Thoracic aorta (tissue), 2 donors: ENCODE measurements around the gene RBFOX2. TPM values are rescaled to one million over a fixed set of nuclear protein-coding genes. Genes with fewer than 3 reads are reported as not detected.

Source experiments
- ATAC-seq: fragments of 150-250 bp; one replicate; pipeline ENCODE4 v1.8.0; 2017; ENCODE audit warnings: low read depth; ENCODE audit not compliant: insufficient number of reproducible peaks, low FRiP score
- DNase-seq: peaks from one replicate; pipeline ENCODE4 v3.0.0-alpha.2; 2020; ENCODE audit warnings: low spot score
- H3K27ac ChIP-seq, 2 donors: fragments of 200-600 bp; sonication (generic); 1 replicate in 1 of 2; 2 replicates in 1 of 2; pipeline ENCODE4 v1.5.1; 2016; ENCODE audit warnings: mild to moderate bottlenecking in 2 of 2, moderate library complexity in 2 of 2
- H3K27me3 ChIP-seq: fragments of 200-600 bp; sonication (generic); replicated peaks from 2 replicates; pipeline ENCODE4 v1.6.0; 2016; ENCODE audit warnings: mild to moderate bottlenecking; ENCODE audit not compliant: insufficient read depth
- H3K36me3 ChIP-seq: fragments of 200-600 bp; sonication (generic); one replicate; pipeline ENCODE4 v1.5.1; 2016
- H3K4me1 ChIP-seq, 2 donors: fragments of 200-600 bp; sonication (generic); 1 replicate in 1 of 2; 2 replicates in 1 of 2; pipeline versions ENCODE4 v1.5.1 to v1.6.0; 2016; ENCODE audit warnings: low read depth in 2 of 2, mild to moderate bottlenecking in 1 of 2; ENCODE audit not compliant: control insufficient read depth in 1 of 2
- H3K4me3 ChIP-seq: fragments of 200-600 bp; sonication (generic); 2 replicates; pipeline ENCODE4 v1.5.1; 2016; ENCODE audit warnings: mild to moderate bottlenecking
- H3K9me3 ChIP-seq: fragments of 200-600 bp; sonication (generic); 2 replicates; pipeline ENCODE4 v1.5.1; 2016
- total RNA-seq, 2 donors: library from RNA; depleted of rRNA; stranded (reverse); fragments of >200 nt; gene quantifications; one replicate each; pipeline versions ENCODE4 v1.1.0 to v1.2.3, GENCODE V29; 2016
- TF ChIP-seq, protein P1 (sequence below): fragments of 200-600 bp; sonication (generic); IDR thresholded peaks from one replicate; pipeline ENCODE4 v1.5.1; 2019; ENCODE audit warnings: antibody characterized with exemption

The RBFOX2 gene
- total RNA-seq, 2 donors from 2014 or later, result 117 to 143 TPM

DNA sequence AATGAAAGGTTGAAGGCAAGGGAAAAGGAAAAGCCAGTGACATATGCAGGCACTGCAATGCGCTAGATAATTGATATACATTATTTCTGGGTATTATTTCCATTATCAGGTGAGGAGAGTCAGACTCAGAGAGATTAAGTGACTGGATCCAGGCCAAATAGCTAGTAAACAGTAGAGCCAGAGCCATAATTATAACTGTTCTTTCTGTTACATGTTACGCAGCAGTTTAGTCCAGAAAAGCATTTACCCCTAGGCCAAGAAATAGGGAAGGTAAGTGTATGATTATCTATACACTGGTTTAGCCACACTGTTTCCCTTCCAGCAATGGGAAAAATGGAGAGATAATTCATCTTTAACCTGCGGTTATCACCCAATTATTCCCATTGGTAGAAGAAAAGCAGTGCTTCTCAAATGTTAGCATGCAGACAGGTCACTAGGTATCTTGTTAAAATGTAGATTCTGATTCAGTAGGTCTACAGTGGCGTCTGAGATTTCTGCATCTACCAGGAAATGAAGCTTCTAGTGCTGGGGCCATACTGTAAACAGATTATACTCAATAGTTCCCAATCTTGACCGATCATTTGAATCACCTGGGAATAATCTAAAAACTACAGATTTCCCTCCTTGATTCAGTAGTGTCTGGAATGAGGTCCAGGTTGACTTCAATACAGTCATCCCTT lies 69.4 kb downstream of the RBFOX2 start:
- no peak for DNase-seq
- no peak for ATAC-seq
- H3K27me3 ChIP-seq, result no peaks in the 10 kb centered on the region
- H3K4me3 ChIP-seq, result no peak overlapping the region
- no peaks in the 10 kb centered on the region for H3K9me3 ChIP-seq
- TF ChIP-seq, protein P1, sequence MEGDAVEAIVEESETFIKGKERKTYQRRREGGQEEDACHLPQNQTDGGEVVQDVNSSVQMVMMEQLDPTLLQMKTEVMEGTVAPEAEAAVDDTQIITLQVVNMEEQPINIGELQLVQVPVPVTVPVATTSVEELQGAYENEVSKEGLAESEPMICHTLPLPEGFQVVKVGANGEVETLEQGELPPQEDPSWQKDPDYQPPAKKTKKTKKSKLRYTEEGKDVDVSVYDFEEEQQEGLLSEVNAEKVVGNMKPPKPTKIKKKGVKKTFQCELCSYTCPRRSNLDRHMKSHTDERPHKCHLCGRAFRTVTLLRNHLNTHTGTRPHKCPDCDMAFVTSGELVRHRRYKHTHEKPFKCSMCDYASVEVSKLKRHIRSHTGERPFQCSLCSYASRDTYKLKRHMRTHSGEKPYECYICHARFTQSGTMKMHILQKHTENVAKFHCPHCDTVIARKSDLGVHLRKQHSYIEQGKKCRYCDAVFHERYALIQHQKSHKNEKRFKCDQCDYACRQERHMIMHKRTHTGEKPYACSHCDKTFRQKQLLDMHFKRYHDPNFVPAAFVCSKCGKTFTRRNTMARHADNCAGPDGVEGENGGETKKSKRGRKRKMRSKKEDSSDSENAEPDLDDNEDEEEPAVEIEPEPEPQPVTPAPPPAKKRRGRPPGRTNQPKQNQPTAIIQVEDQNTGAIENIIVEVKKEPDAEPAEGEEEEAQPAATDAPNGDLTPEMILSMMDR, result no peak
- H3K36me3 ChIP-seq, result no peaks in the 10 kb centered on the region
- peaks cover 11 to 31% of the 10 kb centered on the region in 2 donors for H3K4me1 ChIP-seq
- H3K27ac ChIP-seq, result no peak overlapping the region

DNA sequence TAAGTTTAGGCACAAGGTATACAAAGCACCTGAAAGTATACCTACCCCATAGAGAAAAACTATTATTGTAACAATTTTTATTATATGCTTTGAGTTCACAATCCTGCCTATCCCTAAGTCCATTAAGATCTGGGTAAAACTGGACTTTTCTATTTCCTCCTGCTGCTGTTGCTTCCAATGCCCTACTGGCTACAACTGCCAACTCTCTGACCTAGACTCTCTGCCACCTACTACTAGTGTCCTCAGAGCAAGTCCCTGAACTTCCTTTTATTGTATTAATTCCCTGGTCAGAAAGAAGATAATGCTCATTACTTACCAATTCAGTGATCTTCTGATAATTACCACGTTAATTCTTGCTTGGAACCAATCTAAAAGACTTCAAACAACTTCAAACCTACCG lies 70.3 kb downstream of the RBFOX2 start:
- TF ChIP-seq, protein P1, result no peak
- DNase-seq (no peak), ATAC-seq (no peak)
- H3K4me3 ChIP-seq, result no peak overlapping the region
- peaks cover 11 to 31% of the 10 kb centered on the region in 2 donors for H3K4me1 ChIP-seq
- H3K27ac ChIP-seq, result no peak overlapping the region
- no peaks in the 10 kb centered on the region for H3K27me3 ChIP-seq
- no peaks in the 10 kb centered on the region for H3K9me3 ChIP-seq
- no peaks in the 10 kb centered on the region for H3K36me3 ChIP-seq

DNA sequence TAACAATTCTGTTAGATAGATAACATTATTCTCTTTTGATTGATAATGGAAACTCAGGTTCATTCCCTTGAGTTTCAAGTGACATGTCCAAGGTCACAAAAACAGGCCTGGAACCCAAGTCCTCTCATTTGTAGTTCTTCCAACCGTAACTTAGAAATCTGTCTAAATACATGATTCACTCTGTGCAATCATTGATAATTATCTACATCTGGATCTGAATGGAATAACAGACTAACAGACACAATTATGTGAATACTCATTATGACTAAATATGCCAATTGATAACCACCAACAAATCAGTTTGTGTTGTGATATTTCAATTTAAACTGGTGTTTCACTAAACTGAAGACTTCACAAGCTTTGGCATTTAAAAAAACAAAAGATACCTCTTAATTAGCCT lies 71.0 kb downstream of the RBFOX2 start:
- TF ChIP-seq, protein P1, result no peak

DNA sequence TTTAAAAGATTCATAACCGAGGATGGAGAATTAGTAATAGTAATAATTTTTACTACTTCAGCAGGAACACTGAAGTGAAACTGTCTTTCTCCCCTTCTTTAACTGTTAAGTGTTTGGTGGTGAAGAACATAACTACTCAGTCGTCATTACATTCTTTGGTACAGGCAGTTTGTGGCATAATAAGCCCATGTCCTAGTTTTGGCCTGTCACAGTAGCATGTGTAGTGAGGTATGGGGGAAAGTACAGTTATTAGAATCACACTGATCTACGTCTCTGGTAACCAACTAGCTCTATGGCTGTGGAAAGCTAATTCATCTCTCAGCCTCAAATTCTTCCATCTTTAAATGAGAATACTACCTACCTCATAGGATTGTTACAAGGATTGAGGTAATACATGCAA lies 71.8 kb downstream of the RBFOX2 start:
- DNase-seq (no peak), ATAC-seq (no peak)
- Histone ChIP-seq H3K27me3 (no peaks in the 10 kb centered on the region), H3K4me3 (no peak overlapping the region), H3K27ac (no peak overlapping the region), H3K4me1 (peaks cover 8 to 18% of the 10 kb centered on the region in 2 donors), H3K36me3 (no peaks in the 10 kb centered on the region), H3K9me3 (no peaks in the 10 kb centered on the region)
- TF ChIP-seq, protein P1, result no peak

More for the DNA sequence above, 71.0 kb downstream of the RBFOX2 start:
- Histone ChIP-seq H3K36me3 (no peaks in the 10 kb centered on the region), H3K27me3 (no peaks in the 10 kb centered on the region), H3K9me3 (no peaks in the 10 kb centered on the region), H3K27ac (no peak overlapping the region), H3K4me1 (peaks cover 11 to 25% of the 10 kb centered on the region in 2 donors), H3K4me3 (no peak overlapping the region)
- DNase-seq (no peak), ATAC-seq (no peak)

DNA sequence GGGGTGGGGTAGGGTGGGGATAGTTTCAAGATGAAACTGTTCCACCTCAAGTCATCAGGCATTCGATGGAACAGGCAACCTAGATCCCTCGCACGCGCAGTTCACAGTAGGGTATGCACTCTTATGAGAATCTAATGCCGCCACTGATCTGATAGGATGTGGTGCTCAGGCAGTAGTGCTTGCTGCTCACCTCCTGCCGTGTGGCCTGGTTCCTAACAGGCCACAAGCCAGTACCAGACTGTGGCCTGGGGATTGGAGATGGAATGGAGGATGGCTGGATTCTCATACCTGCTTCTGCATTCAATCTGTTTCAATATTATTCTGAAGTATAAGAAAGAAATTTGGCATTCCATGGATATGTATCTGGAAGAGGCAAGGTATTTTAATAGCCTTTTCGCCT lies 73.1 kb downstream of the RBFOX2 start:
- H3K36me3 ChIP-seq, result no peaks in the 10 kb centered on the region
- H3K4me3 ChIP-seq, result no peak overlapping the region
- TF ChIP-seq, protein P1, result no peak
- H3K27me3 ChIP-seq, result no peaks in the 10 kb centered on the region
- no peak overlapping the region for H3K27ac ChIP-seq
- no peaks in the 10 kb centered on the region for H3K9me3 ChIP-seq
- DNase-seq, result no peak
- H3K4me1 ChIP-seq, result peaks cover 0 to 5% of the 10 kb centered on the region in 2 donors
- ATAC-seq, result no peak
